ENCODE measurements around the gene TMEM108.

Gene TMEM108

GRCh38 chr3:133152056-133152455 is 113.9 kb downstream of the TMEM108 start:
- no peak for DNase-seq (ENCODE audit: low read depth)
- TF ChIP-seq, protein P1, sequence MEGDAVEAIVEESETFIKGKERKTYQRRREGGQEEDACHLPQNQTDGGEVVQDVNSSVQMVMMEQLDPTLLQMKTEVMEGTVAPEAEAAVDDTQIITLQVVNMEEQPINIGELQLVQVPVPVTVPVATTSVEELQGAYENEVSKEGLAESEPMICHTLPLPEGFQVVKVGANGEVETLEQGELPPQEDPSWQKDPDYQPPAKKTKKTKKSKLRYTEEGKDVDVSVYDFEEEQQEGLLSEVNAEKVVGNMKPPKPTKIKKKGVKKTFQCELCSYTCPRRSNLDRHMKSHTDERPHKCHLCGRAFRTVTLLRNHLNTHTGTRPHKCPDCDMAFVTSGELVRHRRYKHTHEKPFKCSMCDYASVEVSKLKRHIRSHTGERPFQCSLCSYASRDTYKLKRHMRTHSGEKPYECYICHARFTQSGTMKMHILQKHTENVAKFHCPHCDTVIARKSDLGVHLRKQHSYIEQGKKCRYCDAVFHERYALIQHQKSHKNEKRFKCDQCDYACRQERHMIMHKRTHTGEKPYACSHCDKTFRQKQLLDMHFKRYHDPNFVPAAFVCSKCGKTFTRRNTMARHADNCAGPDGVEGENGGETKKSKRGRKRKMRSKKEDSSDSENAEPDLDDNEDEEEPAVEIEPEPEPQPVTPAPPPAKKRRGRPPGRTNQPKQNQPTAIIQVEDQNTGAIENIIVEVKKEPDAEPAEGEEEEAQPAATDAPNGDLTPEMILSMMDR (conservative IDR thresholded peaks at IDR 0.05; ENCODE audit: control insufficient read depth, insufficient read depth, low read depth, low read length): no peak
- H3K4me3 ChIP-seq (ENCODE audit: control insufficient read depth, low read depth, low read length): no peak overlapping the region

GRCh38 chr3:133152681-133153220 is 114.6 kb downstream of the TMEM108 start:
- no peak overlapping the region for H3K4me3 ChIP-seq (ENCODE audit: control insufficient read depth, low read depth, low read length)
- TF ChIP-seq, protein P1 (conservative IDR thresholded peaks at IDR 0.05; ENCODE audit: control insufficient read depth, insufficient read depth, low read depth, low read length): no peak
- DNase-seq (ENCODE audit: low read depth): no peak

- no peak overlapping the region for H3K4me3 ChIP-seq (ENCODE audit: control insufficient read depth, low read depth, low read length)
- TF ChIP-seq, protein P1 (conservative IDR thresholded peaks at IDR 0.05; ENCODE audit: control insufficient read depth, insufficient read depth, low read depth, low read length): no peak
- no peak for DNase-seq (ENCODE audit: low read depth)
These were observed 115.2 kb downstream of the TMEM108 start for GRCh38 chr3:133153382-133153781.

GRCh38 chr3:133157716-133158115 is 119.5 kb downstream of the TMEM108 start:
- DNase-seq (ENCODE audit: low read depth): no peak
- no peak overlapping the region for H3K4me3 ChIP-seq (ENCODE audit: control insufficient read depth, low read depth, low read length)
- TF ChIP-seq, protein P1 (conservative IDR thresholded peaks at IDR 0.05; ENCODE audit: control insufficient read depth, insufficient read depth, low read depth, low read length): no peak

- TF ChIP-seq, protein P1 (conservative IDR thresholded peaks at IDR 0.05; ENCODE audit: control insufficient read depth, insufficient read depth, low read depth, low read length): no peak
- DNase-seq (ENCODE audit: low read depth): no peak
- no peak overlapping the region for H3K4me3 ChIP-seq (ENCODE audit: control insufficient read depth, low read depth, low read length)
These were observed 120.5 kb downstream of the TMEM108 start for GRCh38 chr3:133158686-133159085.

GRCh38 chr3:133159498-133160475 is 121.6 kb downstream of the TMEM108 start:
- DNase-seq (ENCODE audit: low read depth): no peak
- H3K4me3 ChIP-seq (ENCODE audit: control insufficient read depth, low read depth, low read length): no peak overlapping the region
- TF ChIP-seq, protein P1 (conservative IDR thresholded peaks at IDR 0.05; ENCODE audit: control insufficient read depth, insufficient read depth, low read depth, low read length): no peak

Data from fibroblast of mammary gland (primary cell).